Muscle layer of duodenum (tissue), 2 donors: ENCODE measurements around the gene CREM.

Source experiments
- H3K27ac ChIP-seq: one replicate; pipeline ENCODE4 v1.7.0; 2013; ENCODE audit warnings: mild to moderate bottlenecking, low read length
- H3K27me3 ChIP-seq: one replicate; pipeline ENCODE4 v1.7.0; 2013; ENCODE audit warnings: low read depth, mild to moderate bottlenecking, control low read depth, low read length
- H3K36me3 ChIP-seq, 2 donors: one replicate each; pipeline ENCODE4 v1.7.0; 2013; ENCODE audit warnings: low read length in 2 of 2, control low read depth in 1 of 2, mild to moderate bottlenecking in 1 of 2; ENCODE audit not compliant: insufficient read depth in 2 of 2, control insufficient read depth in 1 of 2
- H3K4me1 ChIP-seq, 2 donors: one replicate each; pipeline ENCODE4 v1.7.0; 2013; ENCODE audit warnings: low read length in 2 of 2, mild to moderate bottlenecking in 2 of 2, control low read depth in 1 of 2, moderate library complexity in 1 of 2; ENCODE audit not compliant: insufficient read depth in 2 of 2, control insufficient read depth in 1 of 2
- H3K4me3 ChIP-seq, 2 donors: one replicate each; pipeline ENCODE4 v1.7.0; 2013; ENCODE audit warnings: low read length in 2 of 2, low read depth in 1 of 2, mild to moderate bottlenecking in 1 of 2
- H3K9me3 ChIP-seq, 2 donors: one replicate each; pipeline ENCODE4 v1.7.0; 2013; ENCODE audit warnings: low read length in 2 of 2, control low read depth in 1 of 2, mild to moderate bottlenecking in 1 of 2; ENCODE audit not compliant: control insufficient read depth in 1 of 2
- donor health status: healthy.

Gene CREM

DNA sequence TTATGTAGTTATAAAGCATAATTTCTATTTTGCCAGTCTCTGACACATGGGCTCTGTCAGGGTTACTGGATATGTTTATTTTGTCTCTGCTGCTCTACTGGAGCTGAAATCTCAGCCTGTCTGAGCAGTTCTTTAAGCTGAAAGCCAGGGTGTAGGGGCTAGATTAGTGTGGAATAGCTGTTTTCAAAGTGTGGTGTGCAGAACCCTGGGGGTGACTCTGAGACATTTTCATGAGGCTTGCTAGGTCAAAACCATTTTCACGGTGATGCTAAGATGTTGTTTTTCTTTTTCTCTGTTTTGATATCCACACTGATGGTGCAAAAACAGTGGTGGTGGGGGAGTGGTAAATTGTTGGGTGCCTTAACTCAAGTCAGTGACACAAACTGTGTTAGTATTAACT is 45.5 kb downstream of the CREM start:
- Histone ChIP-seq H3K27ac (no peak overlapping the region), H3K27me3 (no peaks in the 10 kb centered on the region), H3K4me3 (no peak overlapping the region), H3K36me3 (no peaks in the 10 kb centered on the region), H3K4me1 (no peaks in the 10 kb centered on the region), H3K9me3 (no peaks in the 10 kb centered on the region)

DNA sequence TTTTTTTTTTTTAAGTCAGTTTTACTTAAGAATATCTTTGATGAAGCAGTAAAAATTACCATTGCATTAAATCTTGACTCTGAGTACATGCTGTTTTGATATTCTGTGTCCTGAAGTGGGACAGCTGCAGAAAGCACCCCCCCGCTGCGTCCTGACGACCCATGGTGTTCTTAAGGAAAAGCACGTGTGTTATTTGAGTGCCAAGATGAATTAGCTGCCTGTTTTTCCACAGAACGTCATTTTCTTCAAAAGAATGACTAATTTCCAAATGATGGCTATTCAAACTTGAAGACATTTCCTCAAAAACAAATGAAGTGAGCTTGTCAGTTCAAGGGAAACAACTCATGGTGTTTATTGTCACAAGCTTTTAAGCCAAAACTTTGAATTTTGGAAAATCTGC is 45.9 kb downstream of the CREM start:
- Histone ChIP-seq H3K36me3 (no peaks in the 10 kb centered on the region), H3K4me1 (no peaks in the 10 kb centered on the region), H3K27me3 (no peaks in the 10 kb centered on the region), H3K4me3 (no peak overlapping the region), H3K9me3 (no peaks in the 10 kb centered on the region), H3K27ac (no peak overlapping the region)

DNA sequence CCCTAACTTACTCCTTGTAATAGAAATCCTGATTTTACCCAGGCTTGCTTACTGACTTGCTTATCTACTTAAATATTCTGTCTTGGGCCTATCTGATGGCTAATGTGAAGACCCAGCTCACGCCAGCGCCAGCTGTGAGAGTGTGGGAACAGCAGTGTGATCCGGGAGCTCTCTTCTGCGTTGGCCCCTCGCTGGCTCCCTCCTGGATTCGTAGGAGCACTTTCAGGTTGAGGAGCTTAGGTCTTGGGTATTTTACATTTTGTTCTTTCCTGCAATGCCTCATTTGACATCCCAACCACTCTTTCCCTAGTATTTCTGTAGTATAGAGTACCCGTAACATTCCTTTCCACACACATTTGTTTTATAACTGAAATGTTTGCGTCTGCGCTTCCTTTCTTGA is 51.7 kb downstream of the CREM start:
- Histone ChIP-seq H3K4me3 (peak overlapping the region; percentile 2 to 10), H3K9me3 (no peaks in the 10 kb centered on the region), H3K27me3 (no peaks in the 10 kb centered on the region), H3K36me3 (no peaks in the 10 kb centered on the region), H3K4me1 (peaks cover 0 to 3% of the 10 kb centered on the region in 2 donors), H3K27ac (no peak overlapping the region)

DNA sequence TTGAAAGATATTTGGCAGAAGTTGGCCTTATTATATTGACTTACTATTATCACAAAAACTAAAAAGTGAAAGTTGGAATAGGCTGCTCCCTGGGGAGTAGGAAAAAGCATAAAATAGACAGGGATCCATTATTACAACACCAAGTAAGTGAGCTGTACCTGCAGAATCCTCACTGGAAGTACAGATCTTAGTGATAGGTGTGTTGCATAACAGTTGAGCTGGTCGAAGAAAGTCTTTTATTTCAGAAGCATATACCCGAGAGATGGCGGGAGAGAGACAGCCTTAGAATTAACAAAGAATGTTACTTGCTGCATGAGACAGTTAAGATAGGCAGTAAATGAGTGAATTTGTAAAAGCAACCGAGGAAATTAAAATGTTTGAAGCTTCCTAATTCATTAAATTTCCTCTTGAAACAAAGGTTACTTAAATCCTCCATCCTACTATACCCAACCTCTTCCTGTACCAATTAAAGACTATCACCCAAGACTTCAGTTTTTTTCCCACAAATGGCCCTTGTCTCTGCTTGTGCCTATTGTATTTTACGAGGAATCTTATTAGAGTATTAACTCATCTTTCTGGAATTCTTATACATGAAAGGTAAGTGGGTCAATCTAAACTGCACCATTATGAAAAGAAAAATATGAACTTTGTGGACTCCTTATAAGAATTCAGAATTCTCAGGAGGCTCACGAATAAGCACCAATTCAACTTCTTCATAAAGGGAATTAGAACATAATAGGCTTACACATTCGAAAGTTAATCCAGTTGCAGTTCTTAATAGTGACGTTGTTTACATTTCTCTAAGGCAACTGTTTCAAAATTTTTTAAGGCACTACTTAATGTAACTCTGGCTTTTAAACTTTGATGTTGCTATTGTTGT is 56.2 kb downstream of the CREM start:
- peaks cover 0 to 5% of the 10 kb centered on the region in 2 donors for H3K4me1 ChIP-seq
- H3K36me3 ChIP-seq: no peaks in the 10 kb centered on the region
- no peaks in the 10 kb centered on the region for H3K9me3 ChIP-seq
- no peak overlapping the region for H3K27ac ChIP-seq
- H3K4me3 ChIP-seq: no peak overlapping the region
- no peaks in the 10 kb centered on the region for H3K27me3 ChIP-seq

DNA sequence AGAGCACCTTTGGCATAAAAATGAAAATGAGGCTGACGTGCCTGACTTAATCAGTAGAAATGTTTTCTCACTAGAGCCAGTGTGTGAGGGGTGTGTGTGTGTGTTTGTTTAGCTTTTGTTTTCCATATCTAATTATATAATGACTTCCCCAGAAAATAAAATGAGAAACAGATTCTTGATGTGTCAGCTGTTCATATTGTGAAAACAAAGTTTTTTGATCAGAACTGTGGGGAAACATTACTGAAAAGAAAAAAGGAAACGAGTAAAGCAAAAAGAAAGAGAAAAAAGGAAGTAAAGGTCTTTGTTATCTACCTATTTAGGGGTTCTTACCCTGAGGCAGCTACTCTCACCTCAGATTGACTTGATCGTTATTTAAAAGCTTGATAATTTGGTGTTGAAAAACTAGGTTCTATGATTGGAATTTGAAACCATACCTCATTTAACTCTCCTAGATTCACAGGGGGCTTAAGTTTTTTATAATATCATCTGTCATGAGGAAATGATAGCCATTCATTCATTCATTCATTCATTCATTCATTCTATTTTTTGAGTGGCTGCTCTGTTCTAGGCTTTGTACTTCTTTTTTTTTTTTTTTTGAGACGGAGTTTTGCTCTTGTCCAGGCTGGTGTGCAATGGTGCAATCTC is 58.0 kb downstream of the CREM start:
- Histone ChIP-seq H3K27me3 (no peaks in the 10 kb centered on the region), H3K4me3 (no peak overlapping the region), H3K36me3 (no peaks in the 10 kb centered on the region), H3K27ac (no peak overlapping the region), H3K4me1 (peaks cover 0 to 5% of the 10 kb centered on the region in 2 donors), H3K9me3 (no peaks in the 10 kb centered on the region)

DNA sequence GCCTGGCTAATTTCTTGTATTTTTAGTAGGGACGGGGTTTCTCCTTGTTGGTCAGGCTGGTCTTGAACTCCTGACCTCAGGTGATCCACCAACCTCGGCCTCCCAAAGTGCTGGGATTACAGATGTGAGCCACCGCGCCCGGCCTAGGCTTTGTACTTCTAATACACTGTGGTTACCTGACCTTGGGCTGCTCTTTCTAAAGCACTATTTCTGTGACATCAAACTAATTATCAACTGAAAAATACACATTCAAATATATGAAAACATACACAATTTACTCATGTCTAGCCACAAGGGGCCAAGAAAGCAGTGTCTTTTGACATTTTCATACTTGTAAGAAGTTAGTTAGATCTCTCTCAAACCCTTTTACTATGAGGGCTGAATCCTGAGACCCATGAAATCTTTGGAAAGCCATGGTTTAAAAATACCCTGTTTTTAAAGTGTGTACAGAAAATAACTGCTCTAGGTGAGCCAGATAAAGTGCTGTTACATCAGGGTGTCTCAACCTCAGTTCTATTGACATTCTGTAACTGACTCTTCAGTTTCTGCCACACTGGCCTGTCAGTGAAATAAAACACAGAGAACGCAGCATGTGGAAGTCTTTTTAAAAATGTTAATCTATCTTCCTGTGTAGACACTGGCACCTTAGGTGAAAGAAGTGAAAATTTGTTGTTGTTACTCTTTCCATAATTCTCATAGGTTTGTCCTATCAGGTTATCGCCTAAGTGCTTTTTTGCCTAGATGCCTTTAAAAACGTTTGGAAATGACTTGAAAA is 58.8 kb downstream of the CREM start:
- H3K4me3 ChIP-seq: no peak overlapping the region
- H3K9me3 ChIP-seq: no peaks in the 10 kb centered on the region
- no peak overlapping the region for H3K27ac ChIP-seq
- H3K27me3 ChIP-seq: no peaks in the 10 kb centered on the region
- H3K36me3 ChIP-seq: no peaks in the 10 kb centered on the region
- peaks cover 0 to 5% of the 10 kb centered on the region in 2 donors for H3K4me1 ChIP-seq

DNA sequence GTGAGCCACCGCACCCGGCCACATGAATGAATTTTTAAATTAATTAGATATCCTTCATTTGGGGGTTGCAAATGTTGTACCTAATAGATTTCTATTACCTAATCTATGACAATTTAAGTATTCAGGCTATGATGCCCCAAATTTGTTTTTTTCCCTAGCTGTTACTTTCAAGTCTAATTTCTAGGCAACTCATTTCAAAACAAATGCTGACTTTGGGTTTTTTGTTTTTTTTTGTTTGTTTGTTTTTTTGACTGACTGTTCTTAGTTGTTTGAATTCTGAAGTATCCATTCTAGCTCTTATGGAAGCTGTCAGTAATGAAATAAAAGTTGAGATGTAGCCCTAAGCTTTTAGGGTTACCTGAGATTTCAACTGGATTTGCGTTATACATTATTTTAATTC is 62.3 kb downstream of the CREM start:
- no peaks in the 10 kb centered on the region for H3K27me3 ChIP-seq
- H3K27ac ChIP-seq: no peak overlapping the region
- H3K4me3 ChIP-seq: no peak overlapping the region
- H3K4me1 ChIP-seq: no peaks in the 10 kb centered on the region
- H3K9me3 ChIP-seq: no peaks in the 10 kb centered on the region
- no peaks in the 10 kb centered on the region for H3K36me3 ChIP-seq

DNA sequence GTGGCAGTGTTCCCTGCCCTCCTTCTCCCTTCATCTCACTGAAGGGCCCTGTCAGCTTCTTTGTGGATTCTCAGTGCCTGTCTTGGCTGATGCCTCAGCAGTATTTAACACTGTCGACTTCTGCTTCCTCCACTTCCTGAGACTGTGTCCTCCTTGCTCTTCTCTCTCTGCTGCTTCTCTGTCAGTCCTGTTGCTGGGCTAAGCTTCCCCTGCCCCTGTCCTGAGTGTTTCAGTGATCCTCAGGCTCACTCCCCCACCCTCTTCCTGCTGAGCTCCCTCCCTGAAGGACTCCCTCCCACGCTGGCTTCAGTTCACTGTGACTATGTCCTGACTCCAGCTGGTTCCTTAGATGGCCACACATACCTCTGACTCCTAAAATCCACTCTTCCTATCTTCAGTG is 64.9 kb downstream of the CREM start:
- Histone ChIP-seq H3K4me1 (no peaks in the 10 kb centered on the region), H3K36me3 (no peaks in the 10 kb centered on the region), H3K27me3 (no peaks in the 10 kb centered on the region), H3K9me3 (no peaks in the 10 kb centered on the region), H3K27ac (no peak overlapping the region), H3K4me3 (no peak overlapping the region)

DNA sequence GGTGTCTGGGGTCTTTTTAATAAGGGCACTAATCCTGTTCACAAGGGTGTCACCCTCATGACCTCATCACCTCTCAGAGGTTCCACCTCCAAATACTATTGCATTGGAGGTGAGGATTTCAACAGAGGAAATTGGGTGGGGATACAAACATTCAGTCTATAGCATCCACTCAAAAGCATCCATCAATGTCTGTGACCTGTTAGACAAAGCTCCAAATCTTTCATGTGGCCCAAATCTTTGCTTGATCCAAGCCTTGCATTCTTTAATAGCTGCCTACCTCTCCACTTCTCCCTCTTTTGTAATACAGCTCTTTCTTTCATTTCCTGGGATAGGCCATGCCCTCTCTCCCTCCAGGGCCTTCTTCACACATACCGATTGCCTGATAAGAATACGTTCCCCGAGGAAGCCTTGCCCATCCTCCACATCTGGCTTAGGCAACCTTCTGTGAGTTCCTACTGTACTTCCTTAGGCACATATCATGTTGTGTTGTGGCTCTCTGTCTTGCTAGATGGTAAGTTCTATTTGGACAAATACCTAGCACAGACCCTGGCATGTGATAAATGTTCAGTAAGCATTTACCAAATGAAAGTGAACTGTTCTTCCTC is 66.1 kb downstream of the CREM start:
- Histone ChIP-seq H3K4me3 (no peak overlapping the region), H3K27ac (no peak overlapping the region), H3K4me1 (no peaks in the 10 kb centered on the region), H3K36me3 (no peaks in the 10 kb centered on the region), H3K27me3 (no peaks in the 10 kb centered on the region), H3K9me3 (no peaks in the 10 kb centered on the region)

DNA sequence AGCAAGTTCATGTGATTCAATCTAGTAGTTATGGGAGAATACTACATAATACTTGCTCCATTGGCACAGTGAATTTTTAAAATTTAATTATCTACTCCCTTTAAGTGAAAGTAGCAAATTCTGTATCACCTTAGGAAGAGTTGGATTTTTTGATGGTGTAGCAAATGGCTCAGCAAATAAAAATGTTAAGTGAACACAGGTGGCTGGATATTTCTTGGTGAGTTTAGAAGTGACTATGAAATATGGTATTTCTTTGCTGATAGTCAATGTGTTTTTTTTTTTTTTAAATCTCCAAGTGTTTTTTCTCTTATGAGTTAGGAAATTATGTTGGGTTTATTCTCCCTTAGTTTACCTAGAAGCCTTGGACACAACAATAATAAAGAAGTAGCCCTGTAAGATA is 67.8 kb downstream of the CREM start:
- Histone ChIP-seq H3K36me3 (no peaks in the 10 kb centered on the region), H3K9me3 (no peaks in the 10 kb centered on the region), H3K4me1 (no peaks in the 10 kb centered on the region), H3K27ac (no peak overlapping the region), H3K27me3 (no peaks in the 10 kb centered on the region), H3K4me3 (no peak overlapping the region)

DNA sequence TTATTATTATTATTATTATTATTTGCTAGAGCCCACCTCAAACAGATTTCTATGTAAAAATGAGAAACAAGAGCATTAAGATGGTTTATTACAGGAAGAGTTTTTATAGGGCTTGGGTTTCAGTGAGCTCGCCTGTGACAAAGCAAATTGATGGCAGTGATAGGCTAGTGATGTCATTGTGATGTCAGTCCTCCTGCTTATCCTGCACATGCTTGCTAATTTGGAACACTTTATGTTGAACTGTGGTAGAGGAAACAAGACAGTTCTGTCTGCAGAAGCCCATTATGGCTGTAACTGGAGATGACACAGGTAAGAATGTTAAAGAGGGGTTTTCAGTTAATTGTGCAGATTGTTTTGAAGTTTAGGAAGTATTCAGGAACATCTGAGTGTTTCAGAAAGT is 68.3 kb downstream of the CREM start:
- Histone ChIP-seq H3K4me1 (no peaks in the 10 kb centered on the region), H3K4me3 (peak overlapping the region; percentile 39 to 77), H3K27ac (peak overlapping the region; percentile 96)

More for the DNA sequence above, 68.3 kb downstream of the CREM start:
- H3K27me3 ChIP-seq: no peaks in the 10 kb centered on the region
- no peaks in the 10 kb centered on the region for H3K9me3 ChIP-seq
- no peaks in the 10 kb centered on the region for H3K36me3 ChIP-seq
